Mesenteric fat pad (tissue), 1 donor: Measurements from ENCODE around the gene ZNF679. TPM values are rescaled to one million over a fixed set of nuclear protein-coding genes. Genes with fewer than 3 reads are reported as not detected.
"Not testable (repeated sequence)": the region's sequence is repeated elsewhere in the genome, so short reads cannot be mapped to it uniquely, and the experiment has no call there.

Experiments
- DNase-seq: peaks from one replicate; pipeline ENCODE4 v3.0.0-alpha.2; 2020; ENCODE audit warnings: low spot score
- long read RNA-seq: library from polyadenylated mRNA; unstranded; transcript quantifications from one replicate; pipeline ENCODE4 v2.0.0, GENCODE V29; 2020
- total RNA-seq: library from RNA; stranded (reverse); fragmentation: NEBNext Ultra II Directional; extraction: Animal tissue kit (Norgen Biotek cat#: 25700); gene quantifications from one replicate; pipeline ENCODE4 v1.2.1, GENCODE V29; 2021
- donor health status: DM: yes; HTN: yes; CAD: no.

ZNF679 gene
- not detected for total RNA-seq
- long read RNA-seq, result 0 reads

DNA sequence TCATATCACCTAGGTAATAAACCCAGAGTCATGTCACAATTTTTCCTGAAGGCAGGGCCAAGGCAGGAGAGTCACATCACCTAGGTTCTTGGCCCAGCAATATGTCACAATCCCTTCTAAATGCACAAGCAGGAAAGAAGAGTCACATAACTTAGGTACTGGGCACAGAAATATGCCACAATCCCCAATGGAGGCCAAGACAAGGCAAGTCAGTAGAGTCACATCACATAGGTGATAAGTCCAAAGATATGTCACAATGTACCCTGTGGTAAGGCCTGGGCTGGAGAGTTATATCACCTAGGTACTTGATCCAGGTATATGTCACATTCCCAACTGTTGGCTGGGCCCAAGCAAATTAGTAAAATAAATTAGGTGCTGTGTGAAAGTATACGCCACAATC is at the start of gene ZNF679:
Gene ZNF679, plus strand, starts transcription at position 301 of the 400 bp plus-strand sequence. CDS start 20,644 bp downstream, outside the sequence.
- not testable (repeated sequence) for DNase-seq

DNA sequence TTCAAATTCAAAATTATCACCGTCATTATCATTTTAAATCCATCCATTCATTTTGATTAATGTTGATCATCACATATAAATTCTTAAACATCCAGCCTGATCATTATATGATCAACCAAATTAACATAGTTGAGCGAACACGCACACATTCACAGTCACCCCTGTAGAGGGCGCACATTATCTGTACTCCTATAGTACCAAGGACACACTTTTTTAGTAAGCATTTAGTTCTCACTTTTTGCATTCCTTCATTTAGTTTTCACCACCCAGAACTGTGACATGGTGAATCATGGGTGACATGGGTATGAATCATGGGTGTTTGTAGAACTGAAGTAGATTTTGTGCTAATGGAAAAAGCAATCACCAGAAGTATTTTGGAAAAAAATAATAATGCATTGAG is 47.3 kb upstream of the ZNF679 start:
- DNase-seq, result no peak

DNA sequence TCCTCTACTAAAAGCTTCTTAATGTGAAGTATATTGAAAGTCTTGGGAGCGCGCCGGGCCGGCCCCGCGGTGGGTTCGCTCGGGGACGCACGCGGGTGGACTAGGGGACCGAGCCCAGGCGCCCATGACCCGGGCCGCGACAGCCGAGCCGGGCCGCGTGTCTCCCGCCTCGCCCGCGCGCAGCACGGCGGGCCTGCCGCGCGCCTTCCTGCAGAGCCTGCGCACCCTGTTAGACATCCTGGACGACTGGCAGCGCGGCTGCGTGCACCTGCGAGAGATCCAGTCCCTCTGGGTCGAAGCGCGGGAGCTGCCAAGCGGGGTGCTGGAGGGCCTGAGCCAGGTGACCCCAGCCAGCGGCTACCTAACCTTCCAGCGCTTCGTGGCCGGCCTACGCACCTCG is 46.7 kb upstream of the ZNF679 start:
- DNase-seq, result no peak

GRCh38 chr7:64182036-64182790 is 46.1 kb upstream of the ZNF679 start:
- no peak for DNase-seq

- no peak for DNase-seq
Observed at GRCh38 chr7:64183126-64183742, 45.0 kb upstream of the ZNF679 start.

DNA sequence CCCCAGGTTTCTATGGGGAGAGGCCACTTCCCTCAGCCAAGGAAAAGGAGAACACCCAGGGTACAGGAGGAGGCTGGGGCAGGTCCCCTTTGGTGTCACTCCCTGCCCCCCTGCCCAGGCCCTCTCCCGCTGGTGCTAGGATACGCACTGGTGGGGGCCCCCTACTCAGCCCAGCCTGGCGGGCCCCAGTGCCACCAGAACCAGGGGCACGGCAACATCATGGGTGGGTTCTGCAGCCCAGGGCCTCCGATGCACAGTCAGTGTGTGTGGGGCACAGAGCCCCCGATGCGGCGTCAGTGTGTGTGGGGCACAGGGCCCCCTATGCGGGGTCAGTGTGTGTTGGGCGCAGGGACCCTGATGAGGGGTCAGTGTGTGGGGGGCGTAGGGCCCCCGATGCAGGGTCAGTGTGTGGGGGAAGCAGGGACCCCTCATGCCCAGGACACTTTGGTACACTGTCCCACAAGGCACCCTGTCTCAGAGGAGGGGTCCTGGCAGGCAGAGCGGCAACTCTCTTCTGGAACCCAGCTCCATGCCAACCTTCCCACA is 44.4 kb upstream of the ZNF679 start:
- no peak for DNase-seq

- DNase-seq, result no peak
Observed at GRCh38 chr7:64184376-64184775, 43.9 kb upstream of the ZNF679 start.

GRCh38 chr7:64187408-64187807 is 40.9 kb upstream of the ZNF679 start:
- no peak for DNase-seq

GRCh38 chr7:64192148-64192704 is 36.0 kb upstream of the ZNF679 start:
- DNase-seq, result no peak

- no peak for DNase-seq
Observed at GRCh38 chr7:64192775-64193174, 35.5 kb upstream of the ZNF679 start.

DNA sequence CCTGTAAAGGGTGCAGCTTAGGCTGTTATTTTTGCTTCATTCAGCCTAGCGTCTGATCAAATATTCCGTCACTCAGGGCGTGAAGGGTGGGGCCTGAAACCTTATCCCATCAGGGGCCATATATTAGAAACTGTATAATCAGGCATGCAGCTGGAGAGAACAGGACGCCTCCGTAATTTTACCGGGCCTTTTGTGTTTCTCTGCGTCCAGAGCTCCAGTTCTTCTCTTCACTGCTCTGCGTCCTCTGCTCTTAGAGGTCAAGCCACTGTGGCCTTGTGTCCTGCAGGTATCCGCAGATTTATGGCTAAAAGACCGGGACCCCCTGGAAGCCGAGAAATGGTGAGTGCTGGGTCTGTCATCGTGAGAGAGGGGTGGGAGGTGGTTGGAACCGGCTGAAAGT is 21.4 kb upstream of the ZNF679 start, which contains the start of gene ZNF735:
Gene ZNF735, plus strand, starts transcription at position 301 of the 400 bp plus-strand sequence. Its CDS starts 0 bp downstream, at position 301.
- no peak for DNase-seq

DNA sequence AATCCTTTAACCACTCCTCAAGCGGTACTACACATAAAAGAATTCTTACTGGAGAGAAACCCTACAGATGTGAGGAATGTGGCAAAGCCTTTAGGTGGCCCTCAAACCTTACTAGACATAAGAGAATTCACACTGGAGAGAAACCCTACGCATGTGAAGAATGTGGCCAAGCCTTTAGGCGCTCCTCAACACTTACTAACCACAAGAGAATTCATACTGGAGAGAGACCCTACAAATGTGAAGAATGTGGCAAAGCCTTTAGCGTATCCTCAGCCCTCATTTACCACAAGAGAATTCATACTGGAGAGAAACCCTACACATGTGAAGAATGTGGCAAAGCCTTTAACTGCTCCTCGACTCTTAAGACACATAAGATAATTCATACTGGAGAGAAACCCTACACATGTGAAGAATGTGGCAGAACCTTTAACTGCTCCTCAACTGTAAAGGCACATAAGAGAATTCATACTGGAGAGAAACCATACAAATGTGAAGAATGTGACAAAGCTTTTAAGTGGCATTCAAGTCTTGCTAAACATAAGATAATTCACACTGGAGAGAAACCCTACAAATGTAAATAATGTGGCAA is 8.5 kb upstream of the ZNF679 start:
- DNase-seq, result not testable (repeated sequence)

- DNase-seq, result no peak
Observed at GRCh38 chr7:64223366-64223765, 4.9 kb upstream of the ZNF679 start.

GRCh38 chr7:64266341-64266919 is 38.2 kb downstream of the ZNF679 start:
- DNase-seq, result no peak

DNA sequence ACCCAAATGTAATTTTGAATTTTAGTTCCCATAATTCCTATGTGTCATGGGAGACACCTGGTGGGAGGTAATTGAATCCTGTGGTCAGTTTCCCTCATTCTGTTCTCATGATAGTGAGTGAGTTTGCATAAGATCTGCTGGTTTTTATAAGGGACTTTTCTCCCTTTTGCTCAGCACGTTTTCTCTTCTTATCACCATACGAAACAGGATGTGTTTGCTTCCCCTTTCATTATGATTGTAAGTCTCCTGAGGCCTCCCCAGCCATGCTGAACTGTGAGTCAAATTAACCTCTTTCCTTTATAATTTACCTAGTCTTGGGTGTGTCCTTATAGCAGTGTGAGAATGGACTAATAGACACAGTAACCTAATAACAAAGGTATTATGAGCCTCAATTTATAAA is 49.4 kb downstream of the ZNF679 start:
- no peak for DNase-seq

- DNase-seq, result no peak
Observed at GRCh38 chr7:64294701-64295420, 66.6 kb downstream of the ZNF679 start.

DNA sequence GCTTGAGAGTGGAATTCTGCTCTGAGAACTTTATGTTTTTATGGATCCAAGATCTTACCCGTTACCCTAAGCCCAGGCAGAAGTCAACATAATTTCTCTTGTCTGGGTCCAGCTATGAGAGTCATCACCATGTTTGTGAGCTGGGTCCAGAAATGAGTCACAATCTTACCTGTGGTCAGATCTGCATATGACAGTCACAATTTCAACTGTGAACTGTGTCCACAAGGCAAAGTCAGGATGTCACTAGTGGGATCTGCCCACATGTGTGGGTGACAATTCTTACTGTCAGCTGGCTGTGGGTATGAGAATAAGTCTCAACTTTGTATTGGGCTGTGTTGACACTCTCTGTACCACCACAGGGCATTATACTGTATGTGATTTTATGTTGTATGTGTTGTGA is 69.1 kb downstream of the ZNF679 start:
- not testable (repeated sequence) for DNase-seq

GRCh38 chr7:64300641-64301405 is 72.5 kb downstream of the ZNF679 start:
- DNase-seq, result no peak

GRCh38 chr7:64307254-64308015 is 79.2 kb downstream of the ZNF679 start:
- DNase-seq, result peak; percentile 93
